ENCODE measurements around the gene GRIK4. TPM values are rescaled to one million over a fixed set of nuclear protein-coding genes. Genes with fewer than 3 reads are reported as not detected.

Gene GRIK4
- total and polyA plus RNA-seq, 2 of the 4 experiments (the other 2 are of a cell fraction): 0.18 to 0.38 TPM

DNA sequence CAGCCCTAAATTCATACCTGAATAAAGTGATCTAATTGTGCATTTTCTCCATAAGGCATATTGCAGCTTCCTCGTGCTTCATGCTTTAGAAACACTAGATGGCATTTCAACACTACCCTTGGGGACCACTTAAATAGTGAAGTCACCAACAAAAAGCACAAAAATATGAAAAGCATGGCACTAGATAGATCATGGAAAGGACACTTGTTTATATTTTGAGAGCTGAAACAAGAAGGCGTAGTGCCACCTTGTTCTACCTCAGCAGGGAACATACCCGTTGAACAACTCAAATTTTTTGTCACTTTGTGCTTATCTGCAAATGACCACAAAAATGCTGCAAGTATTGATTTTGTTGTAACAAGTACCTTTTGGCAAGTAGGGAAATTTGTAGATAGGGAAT lies 521.0 kb downstream of the GRIK4 start:
- Histone ChIP-seq H2BK5ac (ENCODE audit: low read depth, low read length, poor library complexity, severe bottlenecking) (no peak overlapping the region), H3K18ac (ENCODE audit: low read depth, low read length) (no peak overlapping the region), H2AK9ac (replicated peaks; ENCODE audit: low read depth, low read length, poor library complexity) (no peak overlapping the region), H4K5ac (ENCODE audit: low read depth, low read length) (no peak overlapping the region), H3K4ac (ENCODE audit: low read depth, low read length) (no peak overlapping the region), H3K56ac (ENCODE audit: extremely low read depth, insufficient read depth, low read length) (no peak overlapping the region), H2BK20ac (ENCODE audit: low read depth, low read length) (no peak overlapping the region), H4K20me1 (ENCODE audit: insufficient read depth, low read length) (peaks cover 18% of the 10 kb centered on the region; the same call in 1 of the 2 replicates), H4K91ac (ENCODE audit: insufficient read depth, low read depth, low read length) (no peak overlapping the region), H3K4me3 (ENCODE audit: insufficient read depth, low read depth, low read length) (no peak overlapping the region), H3K9me1 (ENCODE audit: insufficient read depth, low read length) (no peaks in the 10 kb centered on the region), H2AFZ (replicated peaks; ENCODE audit: low read length, poor library complexity) (no peak overlapping the region), H3K4me1 (ENCODE audit: control insufficient read depth, insufficient read depth, low read length) (no peaks in the 10 kb centered on the region), H3K9me3 (ENCODE audit: control insufficient read depth, insufficient read depth, low read length) (no peaks in the 10 kb centered on the region), H3K36me3 (ENCODE audit: control insufficient read depth, insufficient read depth, low read length) (no peaks in the 10 kb centered on the region), H3K4me2 (ENCODE audit: low read depth, low read length) (no peak overlapping the region), H2AK5ac (ENCODE audit: low read depth, low read length) (no peak overlapping the region), H3K23ac (ENCODE audit: low read depth, low read length) (no peak overlapping the region), H2BK15ac (ENCODE audit: low read depth, low read length) (no peak overlapping the region), H3K79me1 (ENCODE audit: low read depth in 1 of 2, low read length in 2 of 2) (peaks cover 28 to 49% of the 10 kb centered on the region in 2 experiments), H2BK120ac (ENCODE audit: low read depth, low read length) (no peak overlapping the region), H3K27me3 (ENCODE audit: control insufficient read depth, insufficient read depth, low read length) (no peaks in the 10 kb centered on the region), H3K27ac (ENCODE audit: insufficient read depth, low read length) (no peak overlapping the region), H4K8ac (ENCODE audit: low read depth in 2 of 2, low read length in 2 of 2) (no peak overlapping the region), H3K9ac (ENCODE audit: low read depth, low read length) (no peak overlapping the region), H3K14ac (replicated peaks; ENCODE audit: low read depth, low read length) (no peak overlapping the region)
- DNase-seq (no peak), ATAC-seq (ENCODE audit: low read depth) (no peak)
- WGBS, 2 experiments (ENCODE audit: extremely low coverage in 2 of 2, insufficient read length in 1 of 2): no CpG with 5 or more reads among the region's 3 CpGs
- BruUV-seq (replicated peaks): no TSS peak
- dilution Hi-C loops (cut with HindIII; ENCODE audit: low sequenced_read_pairs, unreplicated experiment): no loop called here
- TF ChIP-seq CTCF (conservative IDR thresholded peaks at IDR 0.05; ENCODE audit: low read depth, low read length) (0 out of 2 replicates have a peak, but pooled peaks have one; percentile 1), SMC3 (IDR thresholded peaks at IDR 0.05; ENCODE audit: low read depth, low read length) (no peak)
- ChIA-PET CTCF (no interaction called here), POLR2A (ENCODE audit: unreplicated experiment) (no interaction called here)
- intact Hi-C loops (cut with micrococcal nuclease): no loop called here
- in situ Hi-C loops (cut with MboI; ENCODE audit: low sequenced_read_pairs): no loop called here
